SK-MEL-5 (cell line): ENCODE measurements around the gene CLVS2. TPM values are rescaled to one million over a fixed set of nuclear protein-coding genes. Genes with fewer than 3 reads are reported as not detected.

Experiments
- DNase-seq: peaks from one replicate; pipeline ENCODE4 v3.0.0-alpha.2; 2016; ENCODE audit warnings: low read depth, low spot score
- in situ Hi-C: cut with HindIII; loops from 2 replicates; pipeline ENCODE4 v1.10.0; 2016; ENCODE audit warnings: low sequenced_read_pairs, high pct_unique_total_duplicates, low pct_unique_long_range_greater_than_20kb
- total RNA-seq: library from RNA; depleted of rRNA; stranded (reverse); fragments of >200 nt; shearing (Covaris generic); gene quantifications from 2 replicates; pipeline ENCODE4 v1.2.3, GENCODE V29; 2014; rRNA removed

CLVS2 gene
- total RNA-seq, 1 experiment from 2014 or later: not detected

DNA sequence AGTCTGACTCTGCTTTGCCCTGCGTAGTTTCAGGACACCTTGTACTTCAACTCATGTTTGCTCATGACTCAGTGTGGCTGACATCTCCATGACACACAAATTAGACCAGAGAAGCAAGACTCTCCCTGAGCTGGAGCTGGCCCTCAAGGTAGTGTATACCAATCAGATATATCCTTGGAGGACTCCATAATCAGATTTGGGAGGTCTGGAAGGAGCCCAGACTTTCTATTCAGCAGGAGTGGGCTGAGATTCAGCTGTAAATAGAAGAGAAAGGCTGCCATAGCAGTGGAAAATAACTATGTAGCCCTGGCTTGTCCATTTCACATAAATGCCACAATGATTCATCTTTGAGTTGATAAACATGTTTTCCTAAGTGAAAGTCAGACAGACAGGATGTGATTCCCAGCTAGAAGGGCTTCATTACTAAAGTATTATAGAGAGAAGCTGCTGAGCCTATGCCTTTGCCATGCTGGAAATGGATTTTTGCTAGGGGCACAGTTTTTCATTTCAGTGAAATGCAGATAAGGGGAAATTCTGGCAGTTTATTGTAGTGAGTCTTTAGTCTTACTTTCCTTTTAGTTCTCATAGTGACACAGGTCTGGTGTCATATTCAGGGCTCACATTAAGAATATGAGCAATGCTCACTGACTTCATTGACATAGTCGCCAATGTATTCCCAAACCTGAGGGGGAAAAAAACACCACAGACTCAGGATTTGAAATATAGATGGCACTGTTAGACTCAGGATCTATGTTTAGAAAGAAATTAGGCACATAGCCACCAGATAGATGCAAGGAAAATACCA lies 95.3 kb downstream of the CLVS2 start:
- no peak for DNase-seq
- in situ Hi-C loops: no loop called here

DNA sequence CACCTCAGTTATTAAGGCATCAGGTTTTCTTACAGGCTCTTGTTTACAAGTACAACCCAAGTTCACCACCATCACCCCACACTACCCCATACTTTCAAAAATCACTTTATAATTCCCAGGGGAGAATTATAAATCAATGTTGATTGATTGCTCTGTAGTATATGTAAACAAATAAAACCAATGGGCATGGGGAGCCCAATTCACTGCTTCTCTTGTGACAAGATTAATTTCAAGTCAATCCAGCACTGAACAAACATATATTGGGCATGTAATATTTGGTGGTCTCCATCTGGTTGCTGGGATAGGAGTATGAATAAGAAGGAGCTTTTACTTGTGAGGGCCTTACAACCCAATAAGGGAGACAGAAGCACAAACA lies 95.8 kb downstream of the CLVS2 start:
- DNase-seq: no peak
- in situ Hi-C loops: no loop called here

DNA sequence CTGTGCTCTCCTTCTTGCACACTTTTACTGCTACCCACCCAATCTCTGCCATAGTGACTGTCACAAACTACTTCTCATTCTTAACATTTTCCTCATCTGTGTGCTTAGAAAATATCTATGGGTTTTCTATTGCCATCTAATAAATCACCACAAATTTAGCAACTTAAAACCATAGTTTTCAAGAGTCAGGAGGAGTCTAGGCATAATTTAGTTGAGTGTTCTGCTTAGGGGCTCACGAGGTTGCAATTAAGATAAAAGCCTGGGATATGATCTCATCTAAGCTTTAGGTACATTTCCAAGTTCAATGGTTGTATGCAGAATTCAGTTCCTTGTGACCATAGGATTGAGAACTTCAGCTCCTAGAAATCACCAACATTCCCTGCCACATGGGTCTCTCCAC lies 98.8 kb downstream of the CLVS2 start:
- DNase-seq: no peak
- in situ Hi-C loops: no loop called here

DNA sequence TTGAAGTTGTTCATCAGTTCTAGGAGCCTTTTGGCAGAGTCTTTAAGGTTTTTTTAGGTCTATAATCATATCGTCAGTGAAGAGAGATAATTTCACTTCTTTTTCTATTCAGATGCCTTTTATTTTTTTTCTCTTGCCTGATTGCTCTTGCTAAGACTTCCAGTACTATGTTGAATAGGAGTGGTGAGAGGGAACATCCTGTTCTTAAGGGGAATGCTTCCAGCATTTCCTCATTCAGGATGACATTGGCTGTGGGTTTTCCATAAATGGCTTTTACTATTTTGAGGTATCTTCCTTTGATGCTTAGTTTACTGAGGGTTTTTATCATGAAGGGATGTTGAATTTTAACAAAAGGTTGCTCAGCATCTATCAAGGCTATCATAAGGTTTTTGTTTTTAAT lies 109.5 kb downstream of the CLVS2 start:
- no peak for DNase-seq
- in situ Hi-C loops: no loop called here

DNA sequence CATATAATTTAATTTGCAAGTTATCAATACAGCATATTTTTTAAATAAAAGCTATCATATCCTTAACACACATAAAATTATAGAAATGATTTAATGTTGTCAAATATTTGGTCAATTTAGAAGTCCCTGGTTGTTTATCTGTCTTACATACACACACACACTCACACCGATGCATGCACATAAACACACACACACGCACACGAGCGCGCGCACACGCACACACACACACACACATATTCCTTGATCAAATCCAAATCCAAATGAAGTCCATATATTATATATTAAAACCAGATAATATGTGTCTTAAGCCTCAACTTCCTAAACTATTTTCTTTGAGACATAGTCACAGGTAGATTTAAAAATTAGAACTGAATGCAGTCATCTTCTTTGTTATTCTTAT lies 120.3 kb downstream of the CLVS2 start:
- DNase-seq: no peak
- in situ Hi-C loops: no loop called here

DNA sequence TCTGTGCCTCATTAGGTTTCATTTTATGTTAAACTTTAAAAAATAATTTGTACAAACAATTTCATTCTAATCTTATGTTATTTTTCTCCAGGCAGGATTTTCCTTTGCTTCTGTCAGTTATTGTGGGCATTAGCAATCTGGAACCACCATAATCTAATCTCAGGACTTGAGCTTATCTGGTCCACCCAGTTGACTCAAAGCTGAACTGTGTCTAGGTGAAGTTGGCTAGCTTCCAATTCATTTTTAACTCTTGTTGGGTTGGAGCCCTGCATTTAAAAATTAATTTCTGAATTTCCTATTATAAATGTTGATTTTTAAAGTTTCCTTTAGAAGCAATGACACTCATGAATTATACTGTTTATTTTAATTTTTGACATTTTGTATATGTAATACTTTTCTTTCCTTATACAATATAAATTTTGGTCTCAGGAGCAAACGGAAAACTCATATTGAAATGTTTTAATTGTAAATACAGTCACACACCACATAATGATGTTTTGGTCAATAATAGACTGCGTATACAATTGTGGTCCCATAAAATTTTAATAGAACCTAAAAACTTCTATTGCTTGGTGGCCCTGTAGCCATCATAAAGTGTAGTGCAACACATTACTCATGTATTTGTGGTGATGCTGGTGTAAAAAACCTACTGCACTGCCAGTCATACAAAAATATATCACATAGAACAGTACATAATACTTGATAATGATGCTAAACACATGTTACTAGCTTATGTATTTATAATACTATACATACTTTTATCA lies 121.3 kb downstream of the CLVS2 start:
- in situ Hi-C loops: no loop called here

DNA sequence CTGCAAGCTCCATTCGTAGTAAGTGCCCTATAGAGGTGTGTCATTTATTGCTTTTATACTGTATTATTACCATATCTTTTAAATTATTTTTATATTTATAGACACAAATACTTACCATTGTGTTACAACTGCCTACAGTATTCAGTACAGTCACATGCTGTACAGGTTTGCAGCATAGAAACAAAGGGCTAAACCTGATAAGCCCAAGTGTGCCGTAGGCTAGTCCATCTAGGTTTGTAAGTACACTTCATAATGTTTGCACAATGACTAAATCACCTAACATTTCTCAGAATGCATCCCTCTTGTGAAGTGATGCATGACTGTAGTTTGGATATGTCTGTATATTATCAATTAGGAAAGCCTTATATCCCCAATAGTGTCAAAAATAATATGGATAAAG lies 122.8 kb downstream of the CLVS2 start:
- in situ Hi-C loops: no loop called here
- DNase-seq: no peak

More for the DNA sequence above, 121.3 kb downstream of the CLVS2 start:
- no peak for DNase-seq

Other genes starting within 250 kb of the CLVS2 start
- gene FABP7, start 216.5 kb upstream of the CLVS2 start, total RNA-seq: 200 and 202 TPM in 2 replicates
- gene SMPDL3A, start 207.0 kb upstream of the CLVS2 start, total RNA-seq: 59.4 and 60.4 TPM in 2 replicates